ENCODE results near the gene RBBP8. TPM values are rescaled to one million over a fixed set of nuclear protein-coding genes. Genes with fewer than 3 reads are reported as not detected.

Gene RBBP8
- total and polyA plus RNA-seq, 2 donors, result 76.7 to 93.8 TPM

DNA sequence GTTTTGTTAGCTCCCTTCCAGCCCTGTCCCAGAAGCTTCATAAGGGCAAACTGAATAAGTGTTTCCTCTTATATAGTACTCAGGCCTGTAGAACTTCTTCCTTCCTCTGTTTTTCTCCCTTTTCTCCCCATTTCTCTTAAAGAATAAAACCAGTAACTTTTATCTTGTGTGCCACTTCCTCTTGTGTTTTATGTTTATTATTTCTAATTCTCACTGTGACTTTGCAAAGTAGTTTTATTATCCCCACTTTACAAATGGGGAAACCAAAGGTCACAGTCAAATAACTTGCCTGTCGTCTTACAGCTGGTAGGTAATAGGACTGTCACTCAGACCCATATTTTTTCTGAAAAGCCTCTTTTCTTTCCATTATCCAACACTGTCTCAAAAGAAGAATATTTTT, 42.4 kb downstream of the RBBP8 start:
- no peaks in the 10 kb centered on the region for H3K9me3 ChIP-seq (ENCODE audit: control insufficient read depth in 2 of 2, insufficient read depth in 1 of 2, low read length in 1 of 2)
- WGBS, result 92% methylated on average over 1 of the region's 1 CpG
- peaks cover 0 to 36% of the 10 kb centered on the region in 2 donors for H3K36me3 ChIP-seq (ENCODE audit: control insufficient read depth in 2 of 2, insufficient read depth in 2 of 2, low read length in 1 of 2)
- no peaks in the 10 kb centered on the region for H3K27me3 ChIP-seq (ENCODE audit: control insufficient read depth in 2 of 2, insufficient read depth in 1 of 2, low read length in 1 of 2)
- H3K4me1 ChIP-seq (ENCODE audit: control insufficient read depth in 2 of 2, insufficient read depth in 2 of 2, low read length in 2 of 2), result no peaks in the 10 kb centered on the region
- no peak overlapping the region for H3K4me3 ChIP-seq (ENCODE audit: low read length in 2 of 2)
- no peak overlapping the region for H3K27ac ChIP-seq (ENCODE audit: low read depth in 1 of 2, low read length in 1 of 2)
- no peak for DNase-seq (ENCODE audit: low read depth in 6 of 9, low spot score in 9 of 9)

- Histone ChIP-seq H3K36me3 (ENCODE audit: control insufficient read depth in 2 of 2, insufficient read depth in 2 of 2, low read length in 1 of 2) (peaks cover 0 to 36% of the 10 kb centered on the region in 2 donors), H3K27me3 (ENCODE audit: control insufficient read depth in 2 of 2, insufficient read depth in 1 of 2, low read length in 1 of 2) (no peaks in the 10 kb centered on the region), H3K4me3 (ENCODE audit: low read length in 2 of 2) (no peak overlapping the region), H3K27ac (ENCODE audit: low read depth in 1 of 2, low read length in 1 of 2) (no peak overlapping the region), H3K9me3 (ENCODE audit: control insufficient read depth in 2 of 2, insufficient read depth in 1 of 2, low read length in 1 of 2) (no peaks in the 10 kb centered on the region), H3K4me1 (ENCODE audit: control insufficient read depth in 2 of 2, insufficient read depth in 2 of 2, low read length in 2 of 2) (no peaks in the 10 kb centered on the region)
- WGBS, result 94% methylated on average over 5 of the region's 5 CpGs
- DNase-seq (ENCODE audit: low read depth in 6 of 9, low spot score in 9 of 9), result no peak
Observed at GRCh38 chr18:22977847-22978701, 44.9 kb downstream of the RBBP8 start.

DNA sequence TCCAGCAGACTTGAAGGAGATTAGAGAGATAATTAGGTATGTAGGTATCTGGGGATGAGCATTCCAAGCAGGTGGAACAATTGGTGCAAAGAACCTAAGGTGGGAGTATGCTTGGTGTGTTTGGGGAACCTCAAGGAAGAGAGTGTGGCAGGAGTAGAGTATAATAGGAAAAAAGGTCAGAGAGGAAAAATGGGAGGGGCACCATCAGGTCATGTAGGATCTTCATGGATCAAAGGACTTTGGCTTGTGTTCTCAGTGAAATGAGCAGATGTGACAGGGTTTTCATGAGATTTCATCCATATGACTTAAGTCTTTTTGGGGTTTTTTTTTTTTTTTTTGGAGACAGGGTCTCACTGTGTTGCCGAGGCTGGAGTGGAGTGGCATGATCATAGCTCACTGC, 47.3 kb downstream of the RBBP8 start:
- no peak for DNase-seq (ENCODE audit: low read depth in 6 of 9, low spot score in 9 of 9)
- peaks cover 2 to 37% of the 10 kb centered on the region in 2 donors for H3K36me3 ChIP-seq (ENCODE audit: control insufficient read depth in 2 of 2, insufficient read depth in 2 of 2, low read length in 1 of 2)
- H3K27me3 ChIP-seq (ENCODE audit: control insufficient read depth in 2 of 2, insufficient read depth in 1 of 2, low read length in 1 of 2), result no peaks in the 10 kb centered on the region
- no peak overlapping the region for H3K4me3 ChIP-seq (ENCODE audit: low read length in 2 of 2)
- H3K4me1 ChIP-seq (ENCODE audit: control insufficient read depth in 2 of 2, insufficient read depth in 2 of 2, low read length in 2 of 2), result no peaks in the 10 kb centered on the region
- H3K9me3 ChIP-seq (ENCODE audit: control insufficient read depth in 2 of 2, insufficient read depth in 1 of 2, low read length in 1 of 2), result no peaks in the 10 kb centered on the region
- no peak overlapping the region for H3K27ac ChIP-seq (ENCODE audit: low read depth in 1 of 2, low read length in 1 of 2)
- WGBS, result 100% methylated on average over 1 of the region's 1 CpG

DNA sequence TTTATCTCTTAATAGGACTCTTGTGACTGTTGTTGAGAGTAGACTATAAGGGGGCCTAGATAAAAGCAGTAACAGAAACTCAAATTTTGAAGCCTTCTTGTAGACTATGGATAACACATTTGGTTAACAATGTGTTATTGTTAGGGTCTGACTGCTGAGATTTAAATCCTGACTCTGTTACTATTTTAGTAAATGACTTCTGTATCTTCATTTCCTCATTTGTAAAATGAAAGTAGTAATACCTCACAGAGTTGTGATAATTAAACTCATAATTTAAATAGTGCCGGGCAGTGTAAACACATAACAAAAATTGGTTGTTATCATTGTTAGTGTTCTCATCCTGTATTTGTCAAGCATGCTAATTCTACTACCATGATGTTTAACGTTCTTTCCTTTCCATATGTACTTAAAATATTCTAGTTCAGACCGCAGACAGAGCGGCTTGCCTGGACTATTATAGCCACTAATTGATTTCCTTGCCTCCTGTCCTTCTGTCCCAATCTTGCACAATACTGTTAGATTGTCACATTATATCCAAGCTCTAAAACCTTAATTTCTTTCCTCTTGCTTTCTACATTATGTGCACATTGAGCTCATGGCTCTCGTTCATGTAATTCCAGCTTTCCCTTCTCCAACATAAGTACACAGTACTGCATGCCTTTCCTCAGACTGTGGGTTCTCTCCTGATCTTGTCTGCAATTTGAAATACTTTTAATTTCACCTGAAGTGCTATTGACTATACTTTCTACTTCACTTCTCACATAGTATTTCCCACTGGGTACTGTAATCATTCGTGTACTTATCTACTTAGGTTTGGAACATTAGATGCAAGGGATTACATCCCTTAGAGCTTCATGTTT, 48.4 kb downstream of the RBBP8 start:
- no peak overlapping the region for H3K27ac ChIP-seq (ENCODE audit: low read depth in 1 of 2, low read length in 1 of 2)
- no peak for DNase-seq (ENCODE audit: low read depth in 6 of 9, low spot score in 9 of 9)
- H3K9me3 ChIP-seq (ENCODE audit: control insufficient read depth in 2 of 2, insufficient read depth in 1 of 2, low read length in 1 of 2), result no peaks in the 10 kb centered on the region
- no peaks in the 10 kb centered on the region for H3K4me1 ChIP-seq (ENCODE audit: control insufficient read depth in 2 of 2, insufficient read depth in 2 of 2, low read length in 2 of 2)
- no peaks in the 10 kb centered on the region for H3K27me3 ChIP-seq (ENCODE audit: control insufficient read depth in 2 of 2, insufficient read depth in 1 of 2, low read length in 1 of 2)
- H3K4me3 ChIP-seq (ENCODE audit: low read length in 2 of 2), result no peak overlapping the region
- 95% methylated on average over 6 of the region's 6 CpGs for WGBS
- peaks cover 3 to 38% of the 10 kb centered on the region in 2 donors for H3K36me3 ChIP-seq (ENCODE audit: control insufficient read depth in 2 of 2, insufficient read depth in 2 of 2, low read length in 1 of 2)

DNA sequence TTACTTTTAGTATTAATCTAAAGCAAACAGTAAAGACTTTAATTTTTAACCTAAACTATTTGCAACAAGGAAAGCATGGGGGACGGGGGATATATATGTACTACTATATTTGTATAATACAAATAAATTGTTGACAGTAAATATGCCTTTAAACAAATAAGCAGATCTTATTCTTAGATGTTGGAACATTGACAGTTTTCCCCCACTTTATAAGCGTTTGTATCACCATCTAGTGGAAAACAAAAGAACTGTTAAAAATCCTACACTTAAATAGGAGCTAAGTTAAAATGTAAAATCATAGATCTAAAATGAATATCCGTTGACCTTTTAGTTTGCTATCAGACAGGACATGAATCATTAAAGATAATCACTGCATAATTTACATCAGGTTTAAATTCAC, 50.0 kb downstream of the RBBP8 start:
- Histone ChIP-seq H3K4me1 (ENCODE audit: control insufficient read depth in 2 of 2, insufficient read depth in 2 of 2, low read length in 2 of 2) (no peaks in the 10 kb centered on the region), H3K36me3 (ENCODE audit: control insufficient read depth in 2 of 2, insufficient read depth in 2 of 2, low read length in 1 of 2) (peaks cover 9 to 50% of the 10 kb centered on the region in 2 donors), H3K27me3 (ENCODE audit: control insufficient read depth in 2 of 2, insufficient read depth in 1 of 2, low read length in 1 of 2) (no peaks in the 10 kb centered on the region), H3K27ac (ENCODE audit: low read depth in 1 of 2, low read length in 1 of 2) (no peak overlapping the region), H3K9me3 (ENCODE audit: control insufficient read depth in 2 of 2, insufficient read depth in 1 of 2, low read length in 1 of 2) (no peaks in the 10 kb centered on the region), H3K4me3 (ENCODE audit: low read length in 2 of 2) (no peak overlapping the region)
- DNase-seq (ENCODE audit: low read depth in 6 of 9, low spot score in 9 of 9), result peak in 5 of 9 donors; percentile 1 to 46 (median 6)
- WGBS, result 55% methylated on average over 3 of the region's 3 CpGs

DNA sequence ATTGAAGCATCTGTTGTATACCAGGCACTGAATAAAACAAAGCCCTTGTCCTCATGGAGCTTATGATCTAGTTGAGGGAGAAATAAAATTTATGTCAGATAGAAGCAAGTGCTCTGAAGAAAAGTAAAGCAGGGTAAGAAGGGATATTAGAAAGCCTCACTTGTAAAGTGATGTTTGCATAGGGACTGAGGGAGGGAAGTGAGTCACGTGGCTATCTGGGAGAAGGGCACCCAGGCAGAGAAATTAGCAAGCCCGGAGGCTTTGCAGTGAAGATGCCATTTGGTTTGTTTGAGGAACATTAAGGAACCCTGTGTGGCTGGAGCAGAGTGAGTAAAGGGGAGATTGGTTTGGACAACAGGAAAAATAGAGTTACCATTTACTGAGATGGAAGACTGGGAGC, 52.1 kb downstream of the RBBP8 start:
- Histone ChIP-seq H3K36me3 (ENCODE audit: control insufficient read depth in 2 of 2, insufficient read depth in 2 of 2, low read length in 1 of 2) (peaks cover 15 to 48% of the 10 kb centered on the region in 2 donors), H3K27ac (ENCODE audit: low read depth in 1 of 2, low read length in 1 of 2) (no peak overlapping the region), H3K4me1 (ENCODE audit: control insufficient read depth in 2 of 2, insufficient read depth in 2 of 2, low read length in 2 of 2) (no peaks in the 10 kb centered on the region), H3K27me3 (ENCODE audit: control insufficient read depth in 2 of 2, insufficient read depth in 1 of 2, low read length in 1 of 2) (no peaks in the 10 kb centered on the region), H3K9me3 (ENCODE audit: control insufficient read depth in 2 of 2, insufficient read depth in 1 of 2, low read length in 1 of 2) (no peaks in the 10 kb centered on the region), H3K4me3 (ENCODE audit: low read length in 2 of 2) (no peak overlapping the region)
- 97% methylated on average over 2 of the region's 2 CpGs for WGBS
- no peak for DNase-seq (ENCODE audit: low read depth in 6 of 9, low spot score in 9 of 9)

GRCh38 chr18:22987547-22988189, 54.5 kb downstream of the RBBP8 start:
- WGBS, result 98% methylated on average over 3 of the region's 3 CpGs
- Histone ChIP-seq H3K36me3 (ENCODE audit: control insufficient read depth in 2 of 2, insufficient read depth in 2 of 2, low read length in 1 of 2) (peaks cover 15 to 59% of the 10 kb centered on the region in 2 donors), H3K27ac (ENCODE audit: low read depth in 1 of 2, low read length in 1 of 2) (no peak overlapping the region), H3K9me3 (ENCODE audit: control insufficient read depth in 2 of 2, insufficient read depth in 1 of 2, low read length in 1 of 2) (no peaks in the 10 kb centered on the region), H3K4me1 (ENCODE audit: control insufficient read depth in 2 of 2, insufficient read depth in 2 of 2, low read length in 2 of 2) (no peaks in the 10 kb centered on the region), H3K4me3 (ENCODE audit: low read length in 2 of 2) (no peak overlapping the region), H3K27me3 (ENCODE audit: control insufficient read depth in 2 of 2, insufficient read depth in 1 of 2, low read length in 1 of 2) (no peaks in the 10 kb centered on the region)
- DNase-seq (ENCODE audit: low read depth in 6 of 9, low spot score in 9 of 9), result no peak

DNA sequence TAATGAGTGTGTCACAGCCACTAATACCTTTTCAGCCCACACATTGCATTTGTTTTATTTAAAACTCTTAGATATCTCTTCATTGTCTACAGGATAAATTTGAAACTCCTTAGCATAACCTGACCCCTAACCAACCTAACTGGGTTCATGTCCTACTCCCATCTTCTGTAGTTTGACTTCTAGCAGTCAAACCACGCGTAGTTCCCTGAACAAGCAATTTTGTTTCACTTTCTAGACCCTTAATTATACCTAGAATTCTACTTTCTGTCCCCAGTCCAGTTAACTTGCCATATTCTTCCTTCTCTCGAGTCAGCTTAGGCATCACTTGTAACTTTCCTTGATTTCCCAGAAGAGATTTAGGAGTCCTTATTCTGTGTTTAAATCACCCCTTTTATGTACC, 55.1 kb downstream of the RBBP8 start:
- Histone ChIP-seq H3K4me1 (ENCODE audit: control insufficient read depth in 2 of 2, insufficient read depth in 2 of 2, low read length in 2 of 2) (no peaks in the 10 kb centered on the region), H3K9me3 (ENCODE audit: control insufficient read depth in 2 of 2, insufficient read depth in 1 of 2, low read length in 1 of 2) (no peaks in the 10 kb centered on the region), H3K36me3 (ENCODE audit: control insufficient read depth in 2 of 2, insufficient read depth in 2 of 2, low read length in 1 of 2) (peaks cover 15 to 61% of the 10 kb centered on the region in 2 donors), H3K27ac (ENCODE audit: low read depth in 1 of 2, low read length in 1 of 2) (no peak overlapping the region), H3K27me3 (ENCODE audit: control insufficient read depth in 2 of 2, insufficient read depth in 1 of 2, low read length in 1 of 2) (no peaks in the 10 kb centered on the region), H3K4me3 (ENCODE audit: low read length in 2 of 2) (no peak overlapping the region)
- WGBS, result 93% methylated on average over 3 of the region's 3 CpGs
- DNase-seq (ENCODE audit: low read depth in 6 of 9, low spot score in 9 of 9), result no peak

GRCh38 chr18:22998344-22998743, 65.2 kb downstream of the RBBP8 start:
- Histone ChIP-seq H3K27me3 (ENCODE audit: control insufficient read depth in 2 of 2, insufficient read depth in 1 of 2, low read length in 1 of 2) (no peaks in the 10 kb centered on the region), H3K4me3 (ENCODE audit: low read length in 2 of 2) (no peak overlapping the region), H3K9me3 (ENCODE audit: control insufficient read depth in 2 of 2, insufficient read depth in 1 of 2, low read length in 1 of 2) (no peaks in the 10 kb centered on the region), H3K4me1 (ENCODE audit: control insufficient read depth in 2 of 2, insufficient read depth in 2 of 2, low read length in 2 of 2) (no peaks in the 10 kb centered on the region), H3K27ac (ENCODE audit: low read depth in 1 of 2, low read length in 1 of 2) (no peak overlapping the region), H3K36me3 (ENCODE audit: control insufficient read depth in 2 of 2, insufficient read depth in 2 of 2, low read length in 1 of 2) (peaks cover 7 to 40% of the 10 kb centered on the region in 2 donors)
- DNase-seq (ENCODE audit: low read depth in 6 of 9, low spot score in 9 of 9), result no peak
- 99% methylated on average over 3 of the region's 3 CpGs for WGBS
